Measurements from ENCODE around the gene C1QTNF5.

Gene C1QTNF5

GRCh38 chr11:119335655-119336543, 4.8 kb downstream of the C1QTNF5 start:
- no peak for DNase-seq

GRCh38 chr11:119335091-119335654, 5.5 kb downstream of the C1QTNF5 start:
- DNase-seq, result no peak

- peak; percentile 95 for DNase-seq
These were observed 6.3 kb downstream of the C1QTNF5 start, which contains the start of gene RNF26 for GRCh38 chr11:119334174-119334930. RNF26 (plus strand) TSS chr11:119334527; CDS start chr11:119335123, 596 bp downstream.

- DNase-seq, result no peak
These were observed 8.4 kb downstream of the C1QTNF5 start for GRCh38 chr11:119332111-119332765.

GRCh38 chr11:119330237-119330636, 10.4 kb downstream of the C1QTNF5 start:
- no peak for DNase-seq

GRCh38 chr11:119329320-119329719, 11.4 kb downstream of the C1QTNF5 start:
- DNase-seq, result no peak

- DNase-seq, result no peak
These were observed 16.5 kb downstream of the C1QTNF5 start for GRCh38 chr11:119324189-119324588.

GRCh38 chr11:119323532-119324033, 17.1 kb downstream of the C1QTNF5 start:
- DNase-seq, result peak; percentile 79

GRCh38 chr11:119322921-119323531, 17.7 kb downstream of the C1QTNF5 start:
- no peak for DNase-seq

GRCh38 chr11:119322360-119322739, 18.3 kb downstream of the C1QTNF5 start:
- DNase-seq, result no peak

- DNase-seq, result peak; percentile 50
These were observed 19.7 kb downstream of the C1QTNF5 start for GRCh38 chr11:119320776-119321524.

GRCh38 chr11:119320240-119320775, 20.4 kb downstream of the C1QTNF5 start:
- DNase-seq, result no peak

- DNase-seq, result no peak
These were observed 20.9 kb downstream of the C1QTNF5 start for GRCh38 chr11:119319700-119320239.

GRCh38 chr11:119319136-119319699, 21.5 kb downstream of the C1QTNF5 start:
- no peak for DNase-seq

GRCh38 chr11:119318240-119319135, 22.2 kb downstream of the C1QTNF5 start:
- DNase-seq, result no peak

- DNase-seq, result no peak
These were observed 23.0 kb downstream of the C1QTNF5 start for GRCh38 chr11:119317592-119318239.

GRCh38 chr11:119316729-119317591, 23.7 kb downstream of the C1QTNF5 start, which contains the start of gene MCAM:
MCAM (minus strand) TSS chr11:119317130; CDS start chr11:119317101, 29 bp downstream.
- DNase-seq, result no peak
